ENCODE data around the gene RPSA. TPM values are rescaled to one million over a fixed set of nuclear protein-coding genes. Genes with fewer than 3 reads are reported as not detected.
A peak's percentile ranks its signal among the peaks of the same experiment; 100 is the strongest.

The RPSA gene
- total RNA-seq, 1 experiment from 2014 or later: 2,455 TPM

GRCh38 chr3:39407773-39408492 is 1.4 kb downstream of the RPSA start:
- Mint-ChIP-seq H3K4me3 (peak overlapping the region; percentile 88), H3K27me3 (ENCODE audit: low read depth) (no peaks in the 10 kb centered on the region), H3K36me3 (peaks cover 60% of the 10 kb centered on the region), H3K9me3 (no peaks in the 10 kb centered on the region), H3K4me1 (peaks cover 53% of the 10 kb centered on the region), H3K27ac (peak overlapping the region; percentile 98)
- POLR2A ChIA-PET: interaction anchor here (0.6 kb wide), 1 partner anchor 23 kb away, joined by 3 read pairs; no protein-coding TSS in a partner anchor
- DNase-seq (ENCODE audit: low spot score) (no peak), ATAC-seq (no peak)
- CTCF ChIA-PET: interaction anchor here (0.9 to 1.1 kb wide), 2 partner anchors 30 to 116 kb away, joined by 3 to 4 read pairs; no protein-coding TSS in a partner anchor
- TF ChIP-seq FOXK1 (CRISPR knock-in tag; IDR thresholded peaks at IDR 0.05): no peak
- TF ChIP-seq SMAD3 (CRISPR knock-in tag; IDR thresholded peaks at IDR 0.05; ENCODE audit: borderline replicate concordance): no peak
- TF ChIP-seq NFATC4 (CRISPR knock-in tag; IDR thresholded peaks at IDR 0.05): peak; percentile 73; the same call in 1 of the 2 replicates
- no peak for TF ChIP-seq AFF4 (CRISPR knock-in tag; IDR thresholded peaks at IDR 0.05; ENCODE audit: borderline replicate concordance)
- TF ChIP-seq NR2C2 (CRISPR knock-in tag; IDR thresholded peaks at IDR 0.05): no peak
- TF ChIP-seq ZSCAN18 (CRISPR knock-in tag; IDR thresholded peaks at IDR 0.05): no peak
- no peak for TF ChIP-seq JUN (CRISPR knock-in tag; IDR thresholded peaks at IDR 0.05)
- no peak for TF ChIP-seq IRF2 (CRISPR knock-in tag; IDR thresholded peaks at IDR 0.05; ENCODE audit: borderline replicate concordance, low read depth)
- no peak for TF ChIP-seq ATF6 (CRISPR knock-in tag; IDR thresholded peaks at IDR 0.05)
- no peak for TF ChIP-seq MLX (CRISPR knock-in tag; IDR thresholded peaks at IDR 0.05)
- TF ChIP-seq ZBTB43 (CRISPR knock-in tag; IDR thresholded peaks at IDR 0.05): no peak
- TF ChIP-seq NR1H2 (CRISPR knock-in tag; IDR thresholded peaks at IDR 0.05): no peak
- no peak for TF ChIP-seq STAT6 (CRISPR knock-in tag; conservative IDR thresholded peaks at IDR 0.05; ENCODE audit: low read depth)
- no peak for TF ChIP-seq RELA (CRISPR knock-in tag; IDR thresholded peaks at IDR 0.05; ENCODE audit: borderline replicate concordance)
- no peak for TF ChIP-seq ZNF232 (CRISPR knock-in tag; IDR thresholded peaks at IDR 0.05)
- TF ChIP-seq ZNF671 (CRISPR knock-in tag; IDR thresholded peaks at IDR 0.05): peak; percentile 87
- no peak for TF ChIP-seq ZNF263 (CRISPR knock-in tag; IDR thresholded peaks at IDR 0.05; ENCODE audit: low read depth)
- TF ChIP-seq ERG (CRISPR knock-in tag; IDR thresholded peaks at IDR 0.05): peak; percentile 51; the same call in 1 of the 2 replicates
- no peak for TF ChIP-seq NFYB (CRISPR knock-in tag; conservative IDR thresholded peaks at IDR 0.05; ENCODE audit: low read depth)
- no peak for TF ChIP-seq CTCF (IDR thresholded peaks at IDR 0.05)
- TF ChIP-seq EMX1 (CRISPR knock-in tag; IDR thresholded peaks at IDR 0.05): peak; percentile 33; the same call in 1 of the 2 replicates

All from WTC11 (cell line).